ENCODE measurements around the gene TPRG1.

TPRG1 gene

DNA sequence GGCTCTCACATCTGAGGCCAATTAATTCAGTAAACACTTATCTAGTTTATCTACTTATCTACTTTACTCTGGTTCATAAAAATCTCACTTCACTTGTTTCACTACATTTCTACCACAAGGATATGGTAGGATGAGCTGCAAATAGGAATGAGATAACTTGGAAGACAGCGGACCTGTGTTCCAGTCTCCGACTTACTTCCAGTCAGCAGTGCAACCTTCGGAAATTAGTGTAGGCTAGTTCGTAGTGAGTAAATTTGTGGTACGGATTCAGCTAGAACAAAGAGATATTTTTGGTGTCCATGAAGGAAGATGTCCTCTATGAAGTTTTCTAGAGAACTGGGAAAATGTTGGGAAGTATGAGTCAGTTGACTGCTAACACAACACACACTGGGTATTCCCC is 66.3 kb downstream of the TPRG1 start:
- no peak for ATAC-seq (ENCODE audit: low read depth)
- TF ChIP-seq, protein P1, sequence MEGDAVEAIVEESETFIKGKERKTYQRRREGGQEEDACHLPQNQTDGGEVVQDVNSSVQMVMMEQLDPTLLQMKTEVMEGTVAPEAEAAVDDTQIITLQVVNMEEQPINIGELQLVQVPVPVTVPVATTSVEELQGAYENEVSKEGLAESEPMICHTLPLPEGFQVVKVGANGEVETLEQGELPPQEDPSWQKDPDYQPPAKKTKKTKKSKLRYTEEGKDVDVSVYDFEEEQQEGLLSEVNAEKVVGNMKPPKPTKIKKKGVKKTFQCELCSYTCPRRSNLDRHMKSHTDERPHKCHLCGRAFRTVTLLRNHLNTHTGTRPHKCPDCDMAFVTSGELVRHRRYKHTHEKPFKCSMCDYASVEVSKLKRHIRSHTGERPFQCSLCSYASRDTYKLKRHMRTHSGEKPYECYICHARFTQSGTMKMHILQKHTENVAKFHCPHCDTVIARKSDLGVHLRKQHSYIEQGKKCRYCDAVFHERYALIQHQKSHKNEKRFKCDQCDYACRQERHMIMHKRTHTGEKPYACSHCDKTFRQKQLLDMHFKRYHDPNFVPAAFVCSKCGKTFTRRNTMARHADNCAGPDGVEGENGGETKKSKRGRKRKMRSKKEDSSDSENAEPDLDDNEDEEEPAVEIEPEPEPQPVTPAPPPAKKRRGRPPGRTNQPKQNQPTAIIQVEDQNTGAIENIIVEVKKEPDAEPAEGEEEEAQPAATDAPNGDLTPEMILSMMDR (IDR thresholded peaks at IDR 0.05; ENCODE audit: poor library complexity, severe bottlenecking) = no peak
- no peak overlapping the region for H3K27ac ChIP-seq (ENCODE audit: poor library complexity, severe bottlenecking)
- no peak for DNase-seq (ENCODE audit: low spot score)
- H3K27me3 ChIP-seq (ENCODE audit: insufficient read depth, poor library complexity, severe bottlenecking) = no peaks in the 10 kb centered on the region
- no peak overlapping the region for H3K4me3 ChIP-seq (ENCODE audit: severe bottlenecking)
- H3K36me3 ChIP-seq (ENCODE audit: low read depth) = no peaks in the 10 kb centered on the region
- H3K9me3 ChIP-seq (ENCODE audit: severe bottlenecking) = no peaks in the 10 kb centered on the region
- no peaks in the 10 kb centered on the region for H3K4me1 ChIP-seq (ENCODE audit: insufficient read depth, poor library complexity, severe bottlenecking)

DNA sequence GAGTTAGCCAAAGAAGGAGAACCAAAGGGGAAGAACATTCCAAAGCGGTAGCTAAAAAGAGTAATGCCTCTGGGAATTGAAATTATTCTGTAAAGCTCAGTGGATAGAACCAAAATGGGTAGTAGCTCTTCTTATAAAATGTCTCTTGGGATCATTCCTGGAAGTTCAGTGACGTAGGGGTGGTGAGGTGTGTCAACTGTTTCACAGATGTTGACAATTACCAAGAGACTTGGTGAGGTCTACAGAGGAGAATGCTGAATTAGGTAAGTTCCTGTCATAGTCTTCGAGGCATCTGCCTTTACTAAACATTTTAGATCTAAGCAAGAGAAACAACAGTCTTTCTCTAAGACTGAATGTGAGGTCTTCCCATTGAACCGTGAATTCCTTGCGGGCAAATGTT is 67.8 kb downstream of the TPRG1 start:
- Histone ChIP-seq H3K4me1 (ENCODE audit: insufficient read depth, poor library complexity, severe bottlenecking) (no peaks in the 10 kb centered on the region), H3K36me3 (ENCODE audit: low read depth) (no peaks in the 10 kb centered on the region), H3K9me3 (ENCODE audit: severe bottlenecking) (no peaks in the 10 kb centered on the region), H3K27me3 (ENCODE audit: insufficient read depth, poor library complexity, severe bottlenecking) (no peaks in the 10 kb centered on the region), H3K27ac (ENCODE audit: poor library complexity, severe bottlenecking) (no peak overlapping the region), H3K4me3 (ENCODE audit: severe bottlenecking) (no peak overlapping the region)
- TF ChIP-seq, protein P1 (IDR thresholded peaks at IDR 0.05; ENCODE audit: poor library complexity, severe bottlenecking) = no peak
- DNase-seq (ENCODE audit: low spot score) (no peak), ATAC-seq (ENCODE audit: low read depth) (no peak)

DNA sequence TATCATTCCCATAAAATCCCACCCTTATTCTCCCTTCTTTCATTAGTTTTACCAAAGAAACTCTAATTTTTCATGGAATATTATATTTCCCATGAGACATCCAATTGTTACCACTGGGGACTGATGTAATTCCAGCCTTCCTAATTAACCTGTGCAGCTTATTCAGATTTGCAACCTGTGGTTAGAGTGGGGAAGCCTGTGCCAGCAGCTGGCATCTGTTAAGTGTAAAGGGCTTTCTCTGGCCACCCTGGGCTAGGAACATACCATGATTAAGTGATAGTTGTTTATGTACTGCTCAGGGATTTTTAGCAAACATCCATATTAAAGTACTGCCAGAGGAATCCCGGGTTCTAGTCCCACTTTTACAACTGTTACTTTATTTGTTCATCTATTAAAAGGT is 78.2 kb downstream of the TPRG1 start:
- Histone ChIP-seq H3K9me3 (ENCODE audit: severe bottlenecking) (no peaks in the 10 kb centered on the region), H3K4me1 (ENCODE audit: insufficient read depth, poor library complexity, severe bottlenecking) (no peaks in the 10 kb centered on the region), H3K27me3 (ENCODE audit: insufficient read depth, poor library complexity, severe bottlenecking) (no peaks in the 10 kb centered on the region), H3K36me3 (ENCODE audit: low read depth) (no peaks in the 10 kb centered on the region), H3K27ac (ENCODE audit: poor library complexity, severe bottlenecking) (no peak overlapping the region), H3K4me3 (ENCODE audit: severe bottlenecking) (no peak overlapping the region)
- DNase-seq (ENCODE audit: low spot score) (no peak), ATAC-seq (ENCODE audit: low read depth) (no peak)
- TF ChIP-seq, protein P1 (IDR thresholded peaks at IDR 0.05; ENCODE audit: poor library complexity, severe bottlenecking) = no peak

DNA sequence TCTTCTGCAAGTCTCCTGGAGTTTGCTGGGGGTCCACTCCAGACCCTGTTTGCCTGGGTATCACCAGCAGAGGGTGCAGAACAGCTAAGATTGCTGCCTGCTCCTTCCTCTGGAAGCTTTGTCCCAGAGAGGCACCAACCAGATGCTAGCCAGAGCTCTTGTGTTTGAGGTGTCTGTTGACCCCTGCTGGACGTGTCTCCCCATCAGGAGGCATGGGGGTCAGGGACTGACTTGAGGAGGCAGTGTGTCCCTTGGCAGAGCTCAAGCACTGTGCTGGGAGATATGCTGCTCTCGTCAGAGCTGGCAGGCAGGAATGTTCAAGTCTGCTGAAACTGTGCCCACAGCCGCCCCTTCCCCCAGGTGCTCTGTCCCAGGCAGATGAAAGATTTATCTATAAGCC is 86.5 kb downstream of the TPRG1 start:
- Histone ChIP-seq H3K4me1 (ENCODE audit: insufficient read depth, poor library complexity, severe bottlenecking) (no peaks in the 10 kb centered on the region), H3K4me3 (ENCODE audit: severe bottlenecking) (no peak overlapping the region), H3K27ac (ENCODE audit: poor library complexity, severe bottlenecking) (no peak overlapping the region), H3K27me3 (ENCODE audit: insufficient read depth, poor library complexity, severe bottlenecking) (no peaks in the 10 kb centered on the region), H3K9me3 (ENCODE audit: severe bottlenecking) (no peaks in the 10 kb centered on the region), H3K36me3 (ENCODE audit: low read depth) (no peaks in the 10 kb centered on the region)
- DNase-seq (ENCODE audit: low spot score) (no peak), ATAC-seq (ENCODE audit: low read depth) (no peak)
- TF ChIP-seq, protein P1 (IDR thresholded peaks at IDR 0.05; ENCODE audit: poor library complexity, severe bottlenecking) = no peak

DNA sequence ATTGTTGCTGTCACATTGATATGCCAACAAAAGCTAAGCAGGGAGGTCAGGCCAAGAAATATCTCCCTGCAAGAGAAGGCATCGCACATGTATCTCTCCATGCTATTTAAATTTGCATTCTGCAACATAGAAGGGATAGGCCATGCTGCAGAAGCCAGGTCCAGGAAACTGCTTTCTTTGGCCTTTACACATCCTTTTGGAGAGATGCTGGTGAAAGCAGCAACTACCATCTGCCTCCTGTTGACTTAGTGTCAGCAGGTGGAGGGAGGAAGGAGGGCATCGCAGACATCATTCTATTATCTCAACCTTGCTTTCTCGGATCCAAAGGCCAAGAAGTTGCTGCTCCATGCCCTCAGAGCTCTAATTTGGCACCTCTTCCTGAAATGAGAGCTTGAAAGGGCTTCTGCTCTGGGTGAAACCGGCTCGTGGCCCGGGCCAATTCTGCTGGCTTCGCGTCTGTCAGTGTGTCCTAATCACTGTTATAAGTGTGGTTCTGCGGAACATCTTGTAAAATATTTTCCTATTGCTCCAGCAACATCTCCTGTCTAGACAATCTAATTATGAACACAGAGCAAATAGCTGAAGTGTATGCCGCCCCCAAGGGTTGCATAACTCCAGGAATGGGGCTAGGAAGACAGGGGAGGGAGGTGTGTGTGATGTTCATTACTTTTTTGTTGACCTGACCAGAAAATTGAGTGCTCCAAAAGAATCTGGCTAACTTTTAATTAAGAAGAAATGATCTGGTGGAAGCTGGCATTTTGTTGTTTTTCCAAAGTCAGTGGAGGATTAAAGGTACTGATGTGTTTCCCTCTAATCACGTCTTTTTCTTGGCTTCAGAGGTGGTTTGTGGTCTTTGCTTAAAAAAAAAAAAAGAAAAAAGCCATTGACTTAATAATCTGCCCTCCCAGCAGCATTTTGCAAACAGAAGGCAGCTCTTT is 89.1 kb downstream of the TPRG1 start:
- H3K27ac ChIP-seq (ENCODE audit: poor library complexity, severe bottlenecking) = no peak overlapping the region
- H3K36me3 ChIP-seq (ENCODE audit: low read depth) = no peaks in the 10 kb centered on the region
- ATAC-seq (ENCODE audit: low read depth) (no peak), DNase-seq (ENCODE audit: low spot score) (no peak)
- no peaks in the 10 kb centered on the region for H3K9me3 ChIP-seq (ENCODE audit: severe bottlenecking)
- H3K4me1 ChIP-seq (ENCODE audit: insufficient read depth, poor library complexity, severe bottlenecking) = no peaks in the 10 kb centered on the region
- no peaks in the 10 kb centered on the region for H3K27me3 ChIP-seq (ENCODE audit: insufficient read depth, poor library complexity, severe bottlenecking)
- H3K4me3 ChIP-seq (ENCODE audit: severe bottlenecking) = no peak overlapping the region
- TF ChIP-seq, protein P1 (IDR thresholded peaks at IDR 0.05; ENCODE audit: poor library complexity, severe bottlenecking) = no peak

Data from RWPE2 (cell line).